Panc1 (cell line): ENCODE results near the gene OR9Q1. TPM values are rescaled to one million over a fixed set of nuclear protein-coding genes. Genes with fewer than 3 reads are reported as not detected.

ENCODE experiments used
- ATAC-seq: fragments of 200-7000 bp; cut with Tn5 transposase; 2 replicates; pipeline ENCODE4 v1.9.1; 2020; ENCODE audit warnings: mild to moderate bottlenecking, moderate library complexity
- BruUV-seq: library from RNA; stranded (reverse); fragments of 400-500 nt; replicated peaks from 2 replicates; lab custom pipeline; 2021; lab: Mats Ljungman, UMichigan
- CTCF ChIA-PET: fragments of 300-600 bp; sonication (Branson Sonifier 250); formaldehyde crosslinking; loops from one replicate; lab custom pipeline; 2022; ENCODE audit warnings: antibody characterized with exemption; lab: Charles Lee
- POLR2A ChIA-PET: fragments of 300-600 bp; sonication (Branson Sonifier 250); formaldehyde crosslinking; loops from one replicate; lab custom pipeline; 2022; ENCODE audit warnings: antibody characterized with exemption; lab: Charles Lee
- DNase-seq: peaks from one replicate; pipeline ENCODE4 v3.0.0-alpha.2; 2010; ENCODE audit warnings: low read depth, low spot score
- H3K27ac ChIP-seq: 2 replicates; pipeline ENCODE4 v1.5.1; 2011; ENCODE audit warnings: mild to moderate bottlenecking, low read length, inconsistent platforms
- H3K27me3 ChIP-seq: fragments of 200-500 bp; sonication (Bioruptor generic); 2 replicates; pipeline ENCODE4 v1.6.0; 2014; ENCODE audit warnings: low read length, inconsistent platforms; ENCODE audit not compliant: control insufficient read depth, insufficient read depth
- H3K36me3 ChIP-seq: fragments of 200-500 bp; sonication (Bioruptor generic); 2 replicates; pipeline ENCODE4 v1.5.1; 2014; ENCODE audit warnings: inconsistent platforms, mild to moderate bottlenecking, low read length, moderate library complexity; ENCODE audit not compliant: control insufficient read depth, insufficient read depth
- H3K4me1 ChIP-seq: 2 replicates; pipeline ENCODE4 v1.5.1; 2011; ENCODE audit warnings: inconsistent platforms, mild to moderate bottlenecking, low read length, moderate library complexity; ENCODE audit not compliant: control insufficient read depth, insufficient read depth
- H3K4me3 ChIP-seq, 2 experiments: 2 replicates each; pipeline ENCODE4 v1.5.1; 2011 to 2012; ENCODE audit warnings: low read depth in 2 of 2, low read length in 2 of 2, mild to moderate bottlenecking in 2 of 2, inconsistent platforms in 1 of 2, moderate library complexity in 1 of 2
- H3K9me3 ChIP-seq: fragments of 200-500 bp; sonication (Bioruptor generic); 2 replicates; pipeline ENCODE4 v1.5.1; 2014; ENCODE audit warnings: low read depth, mild to moderate bottlenecking, inconsistent platforms, low read length, moderate library complexity; ENCODE audit not compliant: control insufficient read depth, insufficient read depth
- POLR2AphosphoS5 ChIP-seq: IDR thresholded peaks from 2 replicates; pipeline ENCODE4 v1.6.1; 2012; ENCODE audit warnings: mild to moderate bottlenecking, low read depth, low read length, moderate library complexity
- SIN3A ChIP-seq: IDR thresholded peaks from 2 replicates; pipeline ENCODE4 v1.6.1; 2012; ENCODE audit warnings: low read depth, mild to moderate bottlenecking, low read length, moderate library complexity, borderline replicate concordance; ENCODE audit not compliant: insufficient read depth
- TCF7L2 ChIP-seq: IDR thresholded peaks from 2 replicates; pipeline ENCODE4 v1.6.1; 2011; ENCODE audit warnings: mild to moderate bottlenecking, low read depth, low read length, inconsistent platforms
- in situ Hi-C: cut with HindIII; loops from 2 replicates; pipeline ENCODE4 v1.10.0; 2016; ENCODE audit warnings: low sequenced_read_pairs, low pct_unique_long_range_greater_than_20kb
- intact Hi-C: fragments of 100-400 bp; cut with micrococcal nuclease; formaldehyde crosslinking; loops from one replicate; pipeline ENCODE4 v1.10.0; 2022; ENCODE audit not compliant: unreplicated experiment
- total RNA-seq: library from RNA; stranded (reverse); gene quantifications from one replicate; pipeline ENCODE4 v1.2.1, GENCODE V29; 2021; ENCODE audit not compliant: unreplicated experiment
- TF ChIP-seq, protein P1 (sequence below), 2 experiments: IDR thresholded peaks; 2 replicates each; pipeline ENCODE4 v1.6.1; 2011 to 2012; ENCODE audit warnings: low read depth in 2 of 2, control low read depth in 1 of 2, low read length in 1 of 2, mild to moderate bottlenecking in 1 of 2, moderate library complexity in 1 of 2; ENCODE audit not compliant: insufficient read depth in 1 of 2
- TF ChIP-seq, protein P2 (sequence below): fragments of 450-650 bp; IDR thresholded peaks from 2 replicates; pipeline ENCODE4 v1.5.1; 2017; ENCODE audit warnings: mild to moderate bottlenecking

Gene OR9Q1
- total RNA-seq, 1 experiment from 2014 or later: not detected

DNA sequence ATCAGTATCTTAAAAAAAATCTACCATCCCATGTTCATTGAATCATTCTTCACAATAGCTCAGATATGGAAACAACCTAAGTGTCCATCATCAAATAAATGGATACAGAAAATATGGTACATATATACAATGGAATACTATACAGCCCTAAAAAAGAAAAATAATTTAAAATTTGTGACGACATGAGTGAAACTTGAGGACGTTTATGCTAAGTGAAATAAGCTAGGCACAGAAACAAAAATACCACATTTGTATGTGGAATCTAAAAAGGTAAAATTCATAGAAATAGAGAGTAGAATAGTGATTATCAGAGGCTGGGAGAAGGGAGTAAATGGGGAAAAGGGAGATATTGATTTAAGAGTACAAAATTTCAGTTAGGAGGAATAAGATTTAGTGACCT lies 62.8 kb downstream of the OR9Q1 start:
- BruUV-seq: no TSS peak
- H3K9me3 ChIP-seq: no peaks in the 10 kb centered on the region
- TF ChIP-seq, protein P1, sequence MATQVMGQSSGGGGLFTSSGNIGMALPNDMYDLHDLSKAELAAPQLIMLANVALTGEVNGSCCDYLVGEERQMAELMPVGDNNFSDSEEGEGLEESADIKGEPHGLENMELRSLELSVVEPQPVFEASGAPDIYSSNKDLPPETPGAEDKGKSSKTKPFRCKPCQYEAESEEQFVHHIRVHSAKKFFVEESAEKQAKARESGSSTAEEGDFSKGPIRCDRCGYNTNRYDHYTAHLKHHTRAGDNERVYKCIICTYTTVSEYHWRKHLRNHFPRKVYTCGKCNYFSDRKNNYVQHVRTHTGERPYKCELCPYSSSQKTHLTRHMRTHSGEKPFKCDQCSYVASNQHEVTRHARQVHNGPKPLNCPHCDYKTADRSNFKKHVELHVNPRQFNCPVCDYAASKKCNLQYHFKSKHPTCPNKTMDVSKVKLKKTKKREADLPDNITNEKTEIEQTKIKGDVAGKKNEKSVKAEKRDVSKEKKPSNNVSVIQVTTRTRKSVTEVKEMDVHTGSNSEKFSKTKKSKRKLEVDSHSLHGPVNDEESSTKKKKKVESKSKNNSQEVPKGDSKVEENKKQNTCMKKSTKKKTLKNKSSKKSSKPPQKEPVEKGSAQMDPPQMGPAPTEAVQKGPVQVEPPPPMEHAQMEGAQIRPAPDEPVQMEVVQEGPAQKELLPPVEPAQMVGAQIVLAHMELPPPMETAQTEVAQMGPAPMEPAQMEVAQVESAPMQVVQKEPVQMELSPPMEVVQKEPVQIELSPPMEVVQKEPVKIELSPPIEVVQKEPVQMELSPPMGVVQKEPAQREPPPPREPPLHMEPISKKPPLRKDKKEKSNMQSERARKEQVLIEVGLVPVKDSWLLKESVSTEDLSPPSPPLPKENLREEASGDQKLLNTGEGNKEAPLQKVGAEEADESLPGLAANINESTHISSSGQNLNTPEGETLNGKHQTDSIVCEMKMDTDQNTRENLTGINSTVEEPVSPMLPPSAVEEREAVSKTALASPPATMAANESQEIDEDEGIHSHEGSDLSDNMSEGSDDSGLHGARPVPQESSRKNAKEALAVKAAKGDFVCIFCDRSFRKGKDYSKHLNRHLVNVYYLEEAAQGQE (IDR thresholded peaks at IDR 0.05; ENCODE audit: insufficient read depth in 1 of 2, low read depth in 2 of 2, low read length in 1 of 2): no peak
- TF ChIP-seq SIN3A: no peak
- no peak for TF ChIP-seq POLR2AphosphoS5
- TF ChIP-seq, protein P2, sequence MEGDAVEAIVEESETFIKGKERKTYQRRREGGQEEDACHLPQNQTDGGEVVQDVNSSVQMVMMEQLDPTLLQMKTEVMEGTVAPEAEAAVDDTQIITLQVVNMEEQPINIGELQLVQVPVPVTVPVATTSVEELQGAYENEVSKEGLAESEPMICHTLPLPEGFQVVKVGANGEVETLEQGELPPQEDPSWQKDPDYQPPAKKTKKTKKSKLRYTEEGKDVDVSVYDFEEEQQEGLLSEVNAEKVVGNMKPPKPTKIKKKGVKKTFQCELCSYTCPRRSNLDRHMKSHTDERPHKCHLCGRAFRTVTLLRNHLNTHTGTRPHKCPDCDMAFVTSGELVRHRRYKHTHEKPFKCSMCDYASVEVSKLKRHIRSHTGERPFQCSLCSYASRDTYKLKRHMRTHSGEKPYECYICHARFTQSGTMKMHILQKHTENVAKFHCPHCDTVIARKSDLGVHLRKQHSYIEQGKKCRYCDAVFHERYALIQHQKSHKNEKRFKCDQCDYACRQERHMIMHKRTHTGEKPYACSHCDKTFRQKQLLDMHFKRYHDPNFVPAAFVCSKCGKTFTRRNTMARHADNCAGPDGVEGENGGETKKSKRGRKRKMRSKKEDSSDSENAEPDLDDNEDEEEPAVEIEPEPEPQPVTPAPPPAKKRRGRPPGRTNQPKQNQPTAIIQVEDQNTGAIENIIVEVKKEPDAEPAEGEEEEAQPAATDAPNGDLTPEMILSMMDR: no peak
- TF ChIP-seq TCF7L2: no peak
- no peak overlapping the region for H3K27ac ChIP-seq
- ATAC-seq: no peak
- no peaks in the 10 kb centered on the region for H3K4me1 ChIP-seq
- no peaks in the 10 kb centered on the region for H3K27me3 ChIP-seq
- in situ Hi-C loops (no loop called here), intact Hi-C loops (no loop called here)
- no peak overlapping the region for H3K4me3 ChIP-seq
- no peak for DNase-seq
- POLR2A ChIA-PET: no interaction called here
- CTCF ChIA-PET: no interaction called here
- no peaks in the 10 kb centered on the region for H3K36me3 ChIP-seq

- Histone ChIP-seq H3K4me3 (no peak overlapping the region), H3K36me3 (no peaks in the 10 kb centered on the region), H3K27me3 (no peaks in the 10 kb centered on the region), H3K27ac (no peak overlapping the region), H3K9me3 (no peaks in the 10 kb centered on the region), H3K4me1 (no peaks in the 10 kb centered on the region)
- intact Hi-C loops: no loop called here
- DNase-seq (no peak), ATAC-seq (no peak)
- TF ChIP-seq TCF7L2: no peak
- in situ Hi-C loops: no loop called here
- no TSS peak for BruUV-seq
- ChIA-PET POLR2A (no interaction called here), CTCF (no interaction called here)
These were observed 73.8 kb downstream of the OR9Q1 start for GRCh38 chr11:58097437-58097836.

- Histone ChIP-seq H3K27ac (no peak overlapping the region), H3K4me1 (no peaks in the 10 kb centered on the region), H3K36me3 (no peaks in the 10 kb centered on the region), H3K27me3 (no peaks in the 10 kb centered on the region), H3K4me3 (no peak overlapping the region), H3K9me3 (no peaks in the 10 kb centered on the region)
- in situ Hi-C loops: no loop called here
- ChIA-PET CTCF (no interaction called here), POLR2A (no interaction called here)
- BruUV-seq: no TSS peak
- TF ChIP-seq POLR2AphosphoS5: no peak
- TF ChIP-seq, protein P1 (IDR thresholded peaks at IDR 0.05; ENCODE audit: insufficient read depth in 1 of 2, low read depth in 2 of 2, low read length in 1 of 2): no peak
- DNase-seq (no peak), ATAC-seq (no peak)
- intact Hi-C loops: loop anchor here (10.0 kb wide), 1 partner anchor 56 kb away; no protein-coding TSS in a partner anchor
These were observed 97.4 kb downstream of the OR9Q1 start for GRCh38 chr11:58121096-58121495.
